ENCODE results near the gene CUTA. TPM values are rescaled to one million over a fixed set of nuclear protein-coding genes. Genes with fewer than 3 reads are reported as not detected.

Gene CUTA
- total and polyA plus RNA-seq, 2 experiments from 2014 or later = 207 to 421 TPM

GRCh38 chr6:33375143-33375671 lies 42.7 kb downstream of the CUTA start:
- H3K36me3 ChIP-seq (ENCODE audit: insufficient read depth) = no peaks in the 10 kb centered on the region
- ATAC-seq (no peak), DNase-seq (ENCODE audit: low spot score) (no peak)
- H3F3A ChIP-seq (replicated peaks; ENCODE audit: low read depth) = 0 out of 2 replicates have a peak, but pooled peaks cover 3% of the 10 kb centered on the region
- Mint-ChIP-seq H3K27ac (peak overlapping the region; percentile 48; the same call in 1 of the 2 replicates), H3K4me3 (no peak overlapping the region), H3K36me3 (ENCODE audit: low read depth) (no peaks in the 10 kb centered on the region), H3K4me1 (peaks cover 31% of the 10 kb centered on the region), H3K9me3 (no peaks in the 10 kb centered on the region), H3K27me3 (ENCODE audit: insufficient read depth, low read depth, poor library complexity) (peaks cover 9% of the 10 kb centered on the region)
- H3K9me2 ChIP-seq (ENCODE audit: insufficient read depth) = no peaks in the 10 kb centered on the region
- no peaks in the 10 kb centered on the region for H3K27me3 ChIP-seq (ENCODE audit: insufficient read depth)
- peaks cover 27% of the 10 kb centered on the region for H3K4me1 ChIP-seq (ENCODE audit: insufficient read depth)
- peak overlapping the region; percentile 95; the same call in 1 of the 2 replicates for H2AFZ ChIP-seq
- H3K27ac ChIP-seq (ENCODE audit: low read depth) = peak overlapping the region; percentile 78
- no peak for TF ChIP-seq EZH2 (IDR thresholded peaks at IDR 0.05; ENCODE audit: low read depth, unreplicated experiment)
- TF ChIP-seq ZNF114 (CRISPR knock-in tag; IDR thresholded peaks at IDR 0.05) = no peak
- no peak for TF ChIP-seq CREB1 (CRISPR knock-in tag; IDR thresholded peaks at IDR 0.05; ENCODE audit: low read depth)
- no peak for TF ChIP-seq EZH2phosphoT487 (IDR thresholded peaks at IDR 0.05; ENCODE audit: unreplicated experiment)
- no peak for TF ChIP-seq REST (IDR thresholded peaks at IDR 0.05; ENCODE audit: unreplicated experiment)
- no peak for TF ChIP-seq JUNB (IDR thresholded peaks at IDR 0.05; ENCODE audit: unreplicated experiment)
- TF ChIP-seq STAT1 (IDR thresholded peaks at IDR 0.05; ENCODE audit: unreplicated experiment) = no peak
- no peak for TF ChIP-seq ZNF331 (CRISPR knock-in tag; IDR thresholded peaks at IDR 0.05; ENCODE audit: low read depth)
- no peak for TF ChIP-seq CTCF (conservative IDR thresholded peaks at IDR 0.05; ENCODE audit: low read depth in 2 of 2)
- no peak for TF ChIP-seq NANOG (IDR thresholded peaks at IDR 0.05; ENCODE audit: borderline replicate concordance)
- no peak for TF ChIP-seq ETS1 (IDR thresholded peaks at IDR 0.05)
- no peak for TF ChIP-seq ZNF462 (CRISPR knock-in tag; IDR thresholded peaks at IDR 0.05)
- no peak for TF ChIP-seq POLR2AphosphoS5 (IDR thresholded peaks at IDR 0.05; ENCODE audit: low read depth)
- no peaks in the 10 kb centered on the region for H3K79me2 ChIP-seq (replicated peaks; ENCODE audit: insufficient read depth)
- no peak overlapping the region for H3K4me3 ChIP-seq
- 0 out of 2 replicates have a peak overlapping the region, but pooled peaks have one; percentile 32 for H3K4me2 ChIP-seq
- no peaks in the 10 kb centered on the region for H4K20me1 ChIP-seq (replicated peaks; ENCODE audit: insufficient read depth)

Measured in GM23338 (cell line).